SH-SY5Y (cell line): ENCODE data around the gene PNRC2.

Experiments
- GATA2 ChIP-seq: IDR thresholded peaks from 2 replicates; pipeline ENCODE4 v1.6.1; 2011; ENCODE audit warnings: mild to moderate bottlenecking, low read depth, low read length
- GATA3 ChIP-seq: IDR thresholded peaks from 2 replicates; pipeline ENCODE4 v1.6.1; 2011; ENCODE audit warnings: low read depth, mild to moderate bottlenecking, low read length, moderate library complexity

DNA sequence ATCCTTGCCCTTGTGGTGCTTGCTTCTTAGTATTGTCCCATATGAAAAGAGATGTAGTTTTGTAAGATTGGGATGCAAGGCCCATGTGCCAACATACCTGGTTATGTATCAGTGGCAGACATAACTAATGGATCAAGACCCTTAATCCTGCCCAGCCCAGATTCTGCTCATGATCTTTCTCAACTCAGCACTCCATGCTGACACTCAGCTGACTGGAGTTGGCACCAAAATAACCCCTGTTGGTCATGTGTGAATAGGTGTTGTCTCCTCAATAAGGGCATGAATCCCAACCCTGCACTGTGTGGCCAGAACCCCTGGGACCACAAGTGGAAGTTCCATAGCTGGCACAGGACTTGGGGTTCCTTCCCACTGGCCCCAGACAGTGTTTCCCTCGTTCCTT lies 32.5 kb upstream of the PNRC2 start:
- TF ChIP-seq GATA2 = no peak
- no peak for TF ChIP-seq GATA3
